GM19452 (cell line): ENCODE results near the gene ACBD4.

Source experiments
- ATAC-seq: cut with Tn5 transposase; IDR thresholded peaks from one replicate; pipeline ENCODE4 v1.9.1; 2021; ENCODE audit not compliant: unreplicated experiment

The ACBD4 gene

DNA sequence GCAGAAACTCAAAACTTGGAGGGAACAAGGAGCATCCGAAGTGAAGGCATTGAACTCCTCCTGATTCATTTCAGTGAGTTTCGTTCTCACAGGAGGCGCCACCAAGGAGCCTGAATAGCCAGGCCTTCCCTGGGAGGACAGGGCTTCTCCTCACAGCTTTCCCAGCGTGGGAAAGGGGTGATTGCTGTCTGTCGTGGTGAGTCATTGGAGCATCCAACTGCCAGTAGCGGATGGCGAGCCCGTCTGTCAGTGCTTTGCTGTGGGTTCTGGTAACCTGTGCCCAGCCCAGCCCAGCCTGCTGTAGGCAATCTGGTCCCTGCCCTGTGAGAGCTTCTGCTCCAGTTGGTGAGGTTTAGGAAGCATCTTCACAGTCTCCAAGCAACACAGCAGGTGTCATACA lies 31.5 kb upstream of the ACBD4 start:
- no peak for ATAC-seq

DNA sequence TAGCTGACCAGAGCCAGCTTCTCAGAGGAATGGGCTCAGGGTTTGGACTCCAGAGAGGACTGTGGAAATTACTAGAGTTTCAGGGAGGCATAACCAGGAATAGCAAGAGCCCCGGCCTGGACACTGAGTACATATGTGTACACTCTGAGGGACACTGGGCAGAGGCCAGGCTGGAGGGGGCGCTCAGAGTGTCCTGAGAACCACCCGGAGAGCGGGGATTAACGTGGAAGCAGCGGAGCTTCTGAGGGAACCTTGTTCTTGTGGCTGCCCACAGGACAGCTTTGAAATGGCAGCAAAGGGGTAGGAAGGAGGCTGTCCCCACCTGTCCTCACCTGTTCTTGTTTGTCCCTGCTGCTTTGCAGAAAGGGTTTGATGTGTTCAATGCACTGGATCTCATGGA lies 31.0 kb upstream of the ACBD4 start:
- no peak for ATAC-seq

- ATAC-seq = no peak
These were observed 30.4 kb upstream of the ACBD4 start for GRCh38 chr17:45104907-45105624.

DNA sequence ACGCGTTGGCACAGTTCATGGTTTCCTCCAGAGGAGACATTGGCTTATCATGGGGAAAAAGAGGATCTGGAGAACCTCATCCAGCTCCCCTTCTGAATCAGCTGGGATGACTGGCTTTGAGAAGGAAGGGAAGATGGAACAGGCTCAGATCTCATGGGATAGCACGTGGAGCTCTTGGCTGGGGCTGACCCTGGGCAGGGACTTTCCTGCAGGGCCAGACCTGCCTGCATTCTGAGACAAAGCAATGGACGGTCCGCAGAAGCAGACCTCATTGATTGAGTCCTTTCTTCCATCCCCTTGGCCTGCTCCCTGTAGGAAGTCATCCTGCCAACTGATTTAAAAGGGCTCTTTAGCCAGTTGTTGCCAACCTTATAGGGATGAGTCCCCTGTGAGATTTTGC lies 29.4 kb upstream of the ACBD4 start:
- no peak for ATAC-seq

- no peak for ATAC-seq
These were observed 28.9 kb upstream of the ACBD4 start for GRCh38 chr17:45106582-45106981.

DNA sequence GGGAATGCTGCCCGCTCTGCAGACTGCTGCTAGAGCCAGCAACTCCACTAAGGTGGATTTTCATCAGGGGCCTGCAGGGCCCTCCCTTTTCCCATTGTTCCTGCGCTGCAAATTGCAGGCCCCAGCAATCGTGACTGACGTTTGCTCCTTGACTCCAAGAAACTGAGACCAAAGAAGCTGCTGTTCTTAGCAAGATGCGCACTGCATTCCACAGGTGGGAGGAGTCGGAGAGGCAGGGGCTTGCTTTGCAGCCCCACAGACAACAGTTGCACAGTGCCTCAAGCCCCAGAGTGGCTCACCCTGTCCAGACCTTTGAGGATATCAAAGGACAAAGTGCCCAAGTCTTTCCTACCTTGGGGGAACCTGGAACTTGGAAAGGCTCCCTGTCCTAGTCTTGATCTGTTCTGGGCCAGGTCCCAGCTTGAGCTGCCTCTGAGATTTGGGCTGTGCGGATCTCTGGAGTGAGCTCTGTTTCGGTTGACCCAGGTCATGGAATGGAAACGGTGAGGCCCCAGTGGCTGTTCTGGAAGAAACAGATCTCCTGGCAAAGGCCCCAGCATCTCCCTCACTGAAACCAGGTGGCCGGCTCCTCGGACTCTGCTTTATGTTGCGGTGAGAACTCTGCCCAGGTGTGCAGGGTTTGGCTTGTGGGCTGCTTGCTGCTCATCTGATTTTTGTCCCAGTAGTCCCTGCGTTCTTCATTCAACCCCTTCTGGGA lies 28.0 kb upstream of the ACBD4 start:
- ATAC-seq = no peak

DNA sequence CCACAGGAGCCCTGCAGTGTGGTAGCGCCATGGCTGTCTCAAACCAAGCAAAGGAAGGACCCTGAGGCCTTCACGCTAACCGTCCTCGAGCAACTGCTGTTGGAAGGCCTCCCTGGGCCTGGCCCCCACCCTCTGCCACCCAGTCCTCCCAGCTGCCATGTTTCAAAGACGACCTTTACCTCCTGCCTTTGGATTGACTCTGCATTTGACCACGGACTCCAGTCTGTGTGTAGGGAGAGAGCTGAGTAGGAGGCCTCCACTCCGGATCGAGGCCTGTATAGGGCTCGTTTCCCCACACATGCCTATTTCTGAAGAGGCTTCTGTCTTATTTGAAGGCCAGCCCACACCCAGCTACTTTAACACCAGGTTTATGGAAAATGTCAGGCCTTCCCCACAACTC lies 27.4 kb upstream of the ACBD4 start:
- no peak for ATAC-seq

- no peak for ATAC-seq
These were observed 26.6 kb upstream of the ACBD4 start for GRCh38 chr17:45108595-45109521.

GRCh38 chr17:45110676-45111611 lies 24.5 kb upstream of the ACBD4 start:
- no peak for ATAC-seq

DNA sequence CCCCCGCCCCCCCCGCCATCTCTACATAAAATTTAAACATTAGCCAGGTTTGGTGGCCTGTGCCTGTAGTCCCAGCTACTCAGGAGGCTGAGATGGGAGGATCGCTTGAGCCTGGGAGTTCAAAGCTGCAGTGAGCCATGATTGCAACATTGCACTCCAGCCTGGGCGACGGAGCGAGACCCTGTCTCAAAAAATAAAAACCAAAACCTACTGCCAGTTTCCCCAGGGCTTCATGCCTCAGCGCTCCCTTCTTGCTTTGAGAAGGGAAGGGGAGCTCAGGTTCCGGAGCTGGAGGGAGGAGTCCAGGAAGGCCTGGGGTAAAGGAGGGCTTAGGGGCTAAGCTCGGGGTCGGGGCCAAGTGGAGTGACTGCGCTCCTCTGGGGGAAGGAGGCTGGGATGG lies 23.6 kb upstream of the ACBD4 start:
- no peak for ATAC-seq

DNA sequence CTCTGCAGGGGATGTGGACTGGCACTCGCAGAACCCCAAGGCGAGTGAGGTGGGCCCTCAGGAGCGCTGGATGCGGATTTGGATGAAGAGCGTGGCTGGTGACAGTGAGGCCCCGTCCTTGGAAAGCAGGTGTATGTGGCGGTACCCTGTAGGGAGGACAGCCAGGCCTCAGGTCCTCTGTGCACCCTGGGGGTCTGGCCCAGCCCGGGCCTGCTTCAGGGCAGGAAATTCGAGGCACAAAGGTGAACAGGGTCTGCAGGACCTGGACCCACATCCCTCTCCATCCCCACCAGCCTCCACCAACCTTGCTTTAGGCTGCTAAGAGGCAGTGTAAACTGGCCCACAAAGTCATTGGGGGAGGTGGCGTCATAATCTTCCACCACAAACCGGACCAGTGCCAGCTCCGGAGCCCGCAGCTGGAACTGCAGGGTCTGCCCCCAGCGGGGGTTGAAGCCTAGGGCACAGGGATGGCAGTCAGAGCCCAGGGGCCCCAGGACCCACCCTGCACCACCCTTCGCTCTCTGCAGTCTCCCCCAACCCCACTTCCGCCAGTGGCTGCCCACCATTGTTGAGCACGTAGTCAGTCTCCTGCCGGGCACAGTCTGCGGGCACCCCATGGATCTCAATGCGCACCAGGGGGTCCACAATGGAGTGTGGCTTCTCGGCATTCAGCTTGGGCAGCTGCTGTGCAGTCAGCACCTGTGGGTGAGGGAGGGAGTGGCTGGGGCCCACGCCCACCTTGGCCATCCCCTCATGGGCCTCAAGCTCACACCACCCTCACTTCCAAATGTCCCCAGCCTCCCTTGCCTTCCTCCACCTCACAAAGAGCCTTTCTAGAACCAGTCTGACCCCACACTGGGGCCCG lies 22.7 kb upstream of the ACBD4 start:
- no peak for ATAC-seq

- no peak for ATAC-seq
These were observed 22.1 kb upstream of the ACBD4 start for GRCh38 chr17:45113424-45113754.

GRCh38 chr17:45114117-45114932 lies 21.2 kb upstream of the ACBD4 start:
- no peak for ATAC-seq

DNA sequence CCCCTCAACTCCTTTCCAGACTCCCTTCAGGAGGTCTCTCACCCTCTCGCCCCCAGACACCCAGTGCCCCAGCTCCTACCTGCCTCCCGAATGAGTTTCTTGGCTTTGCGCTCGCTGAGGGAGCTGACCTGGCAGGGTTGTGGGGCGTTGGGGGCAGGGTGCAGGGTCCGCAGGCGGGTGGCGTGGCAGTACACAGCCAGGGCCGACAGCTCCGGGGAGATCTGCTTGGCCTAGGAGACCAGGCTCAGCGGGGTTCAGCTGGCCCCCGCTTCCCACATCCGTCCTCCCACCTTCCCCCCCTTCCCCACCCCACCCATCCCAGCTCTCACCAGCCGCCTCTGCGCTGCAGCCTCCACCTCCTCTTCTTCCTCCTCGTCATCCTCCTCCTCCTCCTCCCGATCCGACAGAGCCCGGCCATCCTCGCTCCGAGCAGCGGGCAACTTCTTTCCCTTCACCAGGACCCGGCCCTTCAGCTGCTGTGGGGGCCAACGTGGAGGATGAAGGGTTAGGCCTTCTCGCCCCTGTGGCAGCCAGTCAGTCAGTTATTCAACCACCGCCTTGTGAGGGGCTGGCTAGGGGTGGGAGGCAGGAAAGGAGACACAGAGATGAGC lies 20.4 kb upstream of the ACBD4 start:
- ATAC-seq = no peak

DNA sequence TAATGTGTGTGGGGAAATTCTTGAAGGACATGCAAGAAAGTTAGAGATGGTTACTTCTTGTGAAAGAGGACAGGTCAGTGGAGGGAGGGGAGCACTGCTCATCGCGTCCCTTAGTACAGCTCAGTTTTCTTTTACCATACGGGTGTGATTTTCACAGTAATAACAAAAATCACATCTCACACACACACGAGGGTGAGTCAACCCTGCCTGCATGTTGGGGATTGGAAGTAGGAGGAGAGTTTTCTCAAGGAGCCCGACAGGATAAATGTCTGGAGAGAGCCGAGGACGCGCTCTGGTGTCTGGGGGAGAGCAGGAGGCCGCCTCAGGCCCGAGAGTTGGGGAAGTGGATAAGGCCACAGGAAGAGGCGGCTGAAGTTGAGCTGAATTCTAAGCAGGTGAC lies 19.6 kb upstream of the ACBD4 start:
- ATAC-seq = no peak

DNA sequence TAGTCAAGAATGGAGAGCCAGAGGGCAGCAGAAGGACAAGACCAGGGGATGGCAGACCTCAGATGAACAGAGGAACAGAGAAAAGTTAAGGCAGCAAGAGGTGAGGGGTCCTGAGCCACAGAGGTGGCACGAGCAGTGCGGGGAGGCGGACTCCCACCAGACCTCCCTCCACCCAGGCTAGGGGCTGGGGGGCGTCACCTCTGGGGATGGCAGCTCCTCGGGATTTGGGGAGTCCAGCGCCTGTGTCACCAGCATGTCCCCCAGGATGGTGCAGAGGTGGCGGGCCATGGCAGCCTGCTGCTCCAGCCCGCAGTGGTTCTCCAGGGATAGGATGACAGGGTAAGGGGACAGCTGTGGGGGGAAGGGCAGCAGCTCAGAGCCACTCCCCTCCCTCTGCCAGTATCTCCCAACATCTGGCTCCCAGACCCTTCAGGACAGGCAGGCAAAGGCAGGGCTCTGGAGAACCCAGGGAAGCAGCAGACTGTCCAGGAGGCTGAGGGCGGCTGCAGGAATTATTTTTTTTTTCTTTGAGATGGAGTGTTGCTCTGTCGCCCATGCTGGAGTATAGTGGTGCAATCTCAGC lies 19.0 kb upstream of the ACBD4 start:
- ATAC-seq = no peak

DNA sequence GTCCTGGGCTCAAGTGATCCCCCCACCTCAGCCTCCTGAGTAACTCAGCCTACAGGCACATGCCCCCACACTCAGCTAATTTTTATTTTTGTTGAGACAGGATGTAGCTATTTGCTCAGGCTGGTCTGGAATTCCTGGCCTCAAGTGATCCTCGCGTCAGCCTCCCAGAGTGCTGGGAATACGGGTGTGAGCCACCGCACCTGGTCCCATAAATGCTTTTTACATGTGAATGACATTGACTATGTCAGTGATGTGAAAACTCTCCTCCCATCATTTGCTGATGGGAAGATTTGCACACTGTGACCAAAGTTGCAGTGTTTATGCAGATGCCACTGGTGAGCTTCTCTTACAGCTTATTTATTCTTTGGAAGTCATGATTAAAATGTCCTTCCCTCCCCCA lies 18.2 kb upstream of the ACBD4 start:
- no peak for ATAC-seq
